SU-DHL-6 (cell line): ENCODE measurements around the gene FTL.

Experiments used
- CTCF ChIP-seq: fragments of 200-600 bp; sonication (generic); IDR thresholded peaks from one replicate; pipeline ENCODE4 v1.5.1; 2017; ENCODE audit warnings: antibody characterized with exemption, mild to moderate bottlenecking, low read length, moderate library complexity; ENCODE audit not compliant: insufficient read depth, poor library complexity, severe bottlenecking
- EZH2phosphoT487 ChIP-seq: fragments of 200-600 bp; sonication (generic), shearing (Covaris generic); conservative IDR thresholded peaks from 2 replicates; pipeline ENCODE4 v1.6.1; 2018; ENCODE audit warnings: mild to moderate bottlenecking, antibody characterized with exemption, low read length, moderate library complexity, mixed read lengths

GRCh38 chr19:48938256-48938655, 26.9 kb upstream of the FTL start:
- TF ChIP-seq CTCF: no peak
- no peak for TF ChIP-seq EZH2phosphoT487
